Smooth muscle cell (in vitro differentiated cells): ENCODE measurements around the gene SNAP47. TPM values are rescaled to one million over a fixed set of nuclear protein-coding genes. Genes with fewer than 3 reads are reported as not detected.
"Not testable (repeated sequence)": the region's sequence is repeated elsewhere in the genome, so short reads cannot be mapped to it uniquely, and the experiment has no call there.

Experiments
- DNase-seq: peaks from one replicate; lab custom pipeline; 2025; ENCODE audit not compliant: unreplicated experiment; lab: John Stamatoyannopoulos, UW
- H2AFZ ChIP-seq: fragments of 200-600 bp; sonication (generic); 2 replicates; pipeline ENCODE4 v1.6.0; 2016; ENCODE audit warnings: antibody characterized with exemption, low read depth, mild to moderate bottlenecking
- H3F3A ChIP-seq: fragments of 200-600 bp; sonication (generic); 2 replicates; pipeline ENCODE4 v1.6.0; 2017; ENCODE audit warnings: antibody characterized with exemption, low read depth
- H3K27ac ChIP-seq: fragments of 200-600 bp; sonication (generic); 2 replicates; pipeline ENCODE4 v1.5.1; 2016; ENCODE audit warnings: low read depth, mild to moderate bottlenecking
- H3K27me3 ChIP-seq: fragments of 200-600 bp; sonication (generic); 2 replicates; pipeline ENCODE4 v1.6.1; 2016; ENCODE audit warnings: low read depth, mild to moderate bottlenecking
- H3K36me3 ChIP-seq: fragments of 200-600 bp; sonication (generic); 2 replicates; pipeline ENCODE4 v1.5.1; 2016; ENCODE audit warnings: low read depth
- H3K4me1 ChIP-seq: fragments of 200-600 bp; sonication (generic); 2 replicates; pipeline ENCODE4 v1.5.1; 2016; ENCODE audit warnings: low read depth
- H3K4me2 ChIP-seq: fragments of 200-600 bp; sonication (generic); 2 replicates; pipeline ENCODE4 v1.6.0; 2016; ENCODE audit warnings: mild to moderate bottlenecking
- H3K4me3 ChIP-seq: fragments of 200-600 bp; sonication (generic); 2 replicates; pipeline ENCODE4 v1.5.1; 2016; ENCODE audit warnings: mild to moderate bottlenecking
- H3K79me2 ChIP-seq: fragments of 200-600 bp; sonication (generic); 2 replicates; pipeline ENCODE4 v1.6.0; 2016; ENCODE audit warnings: low read depth, mild to moderate bottlenecking
- H3K9ac ChIP-seq: fragments of 200-600 bp; sonication (generic); 2 replicates; pipeline ENCODE4 v1.6.0; 2016; ENCODE audit warnings: low read depth
- H3K9me3 ChIP-seq: fragments of 200-600 bp; sonication (generic); replicated peaks from 2 replicates; pipeline ENCODE4 v1.5.1; 2016; ENCODE audit warnings: low read depth
- H4K20me1 ChIP-seq: fragments of 200-600 bp; sonication (generic); 2 replicates; pipeline ENCODE4 v1.6.0; 2016; ENCODE audit warnings: low read depth
- WGBS: methylation state at CpG from one replicate; pipeline ENCODE4 v1.1.7; 2016; ENCODE audit warnings: low lambda C conversion rate; 5-methylcytosine and 5-hydroxymethylcytosine counted together
- polyA plus RNA-seq: library from polyadenylated mRNA; unstranded; fragments of >200 nt; fragmentation: Nextera tagmentation; extraction: Ambion mirVana; gene quantifications from 2 replicates; pipeline ENCODE4 v1.2.1, GENCODE V29; 2016
- total RNA-seq: library from RNA; depleted of rRNA; stranded (reverse); fragments of >200 nt; gene quantifications from 2 replicates; pipeline ENCODE4 v1.2.3, GENCODE V29; 2014
- TF ChIP-seq, protein P1 (sequence below): fragments of 200-600 bp; sonication (generic); IDR thresholded peaks from 2 replicates; pipeline ENCODE4 v1.5.1; 2017; ENCODE audit warnings: borderline replicate concordance, mild to moderate bottlenecking, antibody characterized with exemption; ENCODE audit not compliant: insufficient read depth, poor library complexity, severe bottlenecking

Gene SNAP47
- total and polyA plus RNA-seq, 2 experiments from 2014 or later: 26.2 to 42.4 TPM

DNA sequence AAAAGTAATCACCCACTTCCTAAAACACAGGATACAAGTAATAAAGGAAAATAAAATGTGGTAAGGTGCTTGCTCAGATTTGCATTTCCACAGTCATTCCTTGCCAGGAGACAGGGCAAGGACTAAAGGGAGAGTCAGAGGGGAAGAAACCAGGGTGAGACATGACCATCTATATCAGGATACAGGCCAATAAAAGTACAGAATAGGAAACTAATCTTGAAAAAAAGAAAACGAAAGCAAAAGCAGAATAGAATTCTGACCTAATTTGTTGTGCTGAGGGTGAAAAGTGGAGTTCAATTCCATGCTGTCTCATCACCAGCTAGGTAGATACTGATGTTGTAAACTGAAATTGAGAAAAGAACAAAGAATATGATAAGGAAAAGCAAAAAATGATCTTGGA is 27.4 kb upstream of the SNAP47 start:
- H4K20me1 ChIP-seq: no peaks in the 10 kb centered on the region
- no peaks in the 10 kb centered on the region for H3F3A ChIP-seq
- H3K9me3 ChIP-seq: no peaks in the 10 kb centered on the region
- no peak for DNase-seq
- no peaks in the 10 kb centered on the region for H3K4me1 ChIP-seq
- 83% methylated on average over 1 of the region's 1 CpG for WGBS
- no peak overlapping the region for H3K27ac ChIP-seq
- no peaks in the 10 kb centered on the region for H3K36me3 ChIP-seq
- H3K4me2 ChIP-seq: no peak overlapping the region
- no peaks in the 10 kb centered on the region for H3K27me3 ChIP-seq
- no peak overlapping the region for H3K9ac ChIP-seq
- H3K79me2 ChIP-seq: no peaks in the 10 kb centered on the region
- TF ChIP-seq, protein P1, sequence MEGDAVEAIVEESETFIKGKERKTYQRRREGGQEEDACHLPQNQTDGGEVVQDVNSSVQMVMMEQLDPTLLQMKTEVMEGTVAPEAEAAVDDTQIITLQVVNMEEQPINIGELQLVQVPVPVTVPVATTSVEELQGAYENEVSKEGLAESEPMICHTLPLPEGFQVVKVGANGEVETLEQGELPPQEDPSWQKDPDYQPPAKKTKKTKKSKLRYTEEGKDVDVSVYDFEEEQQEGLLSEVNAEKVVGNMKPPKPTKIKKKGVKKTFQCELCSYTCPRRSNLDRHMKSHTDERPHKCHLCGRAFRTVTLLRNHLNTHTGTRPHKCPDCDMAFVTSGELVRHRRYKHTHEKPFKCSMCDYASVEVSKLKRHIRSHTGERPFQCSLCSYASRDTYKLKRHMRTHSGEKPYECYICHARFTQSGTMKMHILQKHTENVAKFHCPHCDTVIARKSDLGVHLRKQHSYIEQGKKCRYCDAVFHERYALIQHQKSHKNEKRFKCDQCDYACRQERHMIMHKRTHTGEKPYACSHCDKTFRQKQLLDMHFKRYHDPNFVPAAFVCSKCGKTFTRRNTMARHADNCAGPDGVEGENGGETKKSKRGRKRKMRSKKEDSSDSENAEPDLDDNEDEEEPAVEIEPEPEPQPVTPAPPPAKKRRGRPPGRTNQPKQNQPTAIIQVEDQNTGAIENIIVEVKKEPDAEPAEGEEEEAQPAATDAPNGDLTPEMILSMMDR: no peak
- no peak overlapping the region for H3K4me3 ChIP-seq
- H2AFZ ChIP-seq: no peak overlapping the region

DNA sequence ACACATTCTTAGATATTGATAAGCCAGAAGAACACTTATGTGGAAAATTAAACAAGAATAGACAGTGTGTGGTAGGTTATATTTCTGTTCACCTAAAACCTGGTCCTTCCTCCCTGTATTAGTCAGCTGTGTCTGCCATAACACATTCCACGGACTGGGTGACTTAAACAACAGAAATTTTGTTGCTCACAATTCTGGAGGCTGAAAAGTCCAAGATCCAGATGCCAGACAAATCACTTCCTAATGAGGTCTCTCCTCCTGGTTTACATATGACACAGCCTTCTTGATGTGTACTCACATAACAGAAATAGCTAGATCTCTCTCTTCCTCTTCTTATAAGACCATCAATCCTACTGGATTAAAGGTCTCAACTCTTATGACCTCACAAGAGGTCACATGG is 25.8 kb upstream of the SNAP47 start:
- Histone ChIP-seq H3K27ac (no peak overlapping the region), H3F3A (no peaks in the 10 kb centered on the region), H3K4me3 (no peak overlapping the region), H3K9ac (no peak overlapping the region), H3K4me1 (no peaks in the 10 kb centered on the region), H3K9me3 (no peaks in the 10 kb centered on the region), H4K20me1 (no peaks in the 10 kb centered on the region), H3K27me3 (no peaks in the 10 kb centered on the region), H3K79me2 (no peaks in the 10 kb centered on the region), H2AFZ (no peak overlapping the region), H3K4me2 (no peak overlapping the region), H3K36me3 (no peaks in the 10 kb centered on the region)
- TF ChIP-seq, protein P1: no peak
- WGBS: 50% methylated on average over 1 of the region's 1 CpG
- DNase-seq: no peak

DNA sequence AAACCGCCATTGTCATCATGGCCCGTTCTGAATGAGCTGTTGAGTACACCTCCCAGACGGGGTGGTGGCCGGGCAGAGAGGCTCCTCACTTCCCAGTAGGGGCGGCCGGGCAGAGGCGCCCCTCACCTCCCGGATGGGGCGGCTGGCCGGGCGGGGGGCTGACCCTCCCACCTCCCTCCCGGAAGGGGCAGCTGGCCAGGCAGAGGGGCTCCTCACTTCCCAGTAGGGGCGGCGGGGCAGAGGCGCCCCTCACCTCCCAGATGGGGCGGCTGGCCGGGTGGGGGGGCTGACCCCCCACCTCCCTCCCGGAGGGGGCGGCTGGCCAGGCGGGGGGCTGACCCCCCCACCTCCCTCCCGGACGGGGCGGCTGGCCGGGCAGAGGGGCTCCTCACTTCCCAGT is 24.8 kb upstream of the SNAP47 start:
- H3K36me3 ChIP-seq, H4K20me1 ChIP-seq, H3F3A ChIP-seq, H3K9me3 ChIP-seq, H2AFZ ChIP-seq, H3K27ac ChIP-seq, H3K79me2 ChIP-seq, H3K9ac ChIP-seq, H3K27me3 ChIP-seq, H3K4me2 ChIP-seq, H3K4me1 ChIP-seq, H3K4me3 ChIP-seq, DNase-seq: not testable (repeated sequence)
- WGBS: 94% methylated on average over 12 of the region's 24 CpGs

DNA sequence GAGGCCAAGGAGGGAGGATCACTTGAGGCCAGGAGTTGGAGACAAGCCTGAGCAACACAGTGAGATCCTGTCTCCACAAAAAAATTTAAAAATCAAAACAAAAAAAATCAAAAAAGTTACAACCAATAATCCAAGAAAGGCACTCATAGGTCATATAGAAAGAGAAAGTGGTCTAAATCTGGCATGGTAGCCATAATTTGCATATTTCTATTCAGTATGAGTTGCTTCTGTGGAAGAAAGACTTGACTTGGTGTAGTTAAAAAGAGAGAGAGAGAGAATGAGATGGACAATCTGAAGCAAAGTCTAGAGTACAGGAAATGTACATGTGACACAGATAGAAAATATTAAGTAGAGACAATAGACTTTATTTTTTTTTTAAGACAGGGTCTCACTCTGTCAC is 22.6 kb upstream of the SNAP47 start:
- DNase-seq: no peak
- Histone ChIP-seq H4K20me1 (no peaks in the 10 kb centered on the region), H3K9ac (no peak overlapping the region)

More for the DNA sequence above, 22.6 kb upstream of the SNAP47 start:
- no peaks in the 10 kb centered on the region for H3F3A ChIP-seq
- H3K4me3 ChIP-seq: no peak overlapping the region
- H3K27me3 ChIP-seq: no peaks in the 10 kb centered on the region
- H3K4me2 ChIP-seq: no peak overlapping the region
- H3K4me1 ChIP-seq: no peaks in the 10 kb centered on the region
- no peaks in the 10 kb centered on the region for H3K36me3 ChIP-seq
- H3K79me2 ChIP-seq: no peaks in the 10 kb centered on the region
- peaks cover 3% of the 10 kb centered on the region for H3K9me3 ChIP-seq
- H3K27ac ChIP-seq: no peak overlapping the region
- H2AFZ ChIP-seq: no peak overlapping the region
- TF ChIP-seq, protein P1: no peak
